Fibroblast of lung (primary cell): ENCODE results near the gene ATP2A1.

Source experiments
- CTCF ChIP-seq, 2 donors: IDR thresholded peaks in 1 of 2; conservative IDR thresholded peaks in 1 of 2; 1 replicate in 1 of 2; 2 replicates in 1 of 2; pipeline ENCODE4 v1.5.1; 2011 to 2012; ENCODE audit warnings: low read length in 2 of 2, control low read depth in 1 of 2, inconsistent platforms in 1 of 2, low read depth in 1 of 2, mild to moderate bottlenecking in 1 of 2
- EZH2 ChIP-seq: IDR thresholded peaks from 2 replicates; pipeline ENCODE4 v1.5.1; 2012; ENCODE audit warnings: low read length, control low read depth, mild to moderate bottlenecking; ENCODE audit errors: missing control alignments

GRCh38 chr16:28927815-28928214 lies 49.5 kb downstream of the ATP2A1 start:
- TF ChIP-seq CTCF (conservative IDR thresholded peaks at IDR 0.05 in 1 of 2, IDR thresholded peaks at IDR 0.05 in 1 of 2; ENCODE audit: low read depth in 1 of 2, low read length in 2 of 2), result no peak
- TF ChIP-seq EZH2, result no peak
